A549 (cell line): ENCODE measurements around the gene GALNT18. TPM values are rescaled to one million over a fixed set of nuclear protein-coding genes. Genes with fewer than 3 reads are reported as not detected.

Experiments used
- ATAC-seq, 2 experiments: fragments of 200-7000 bp in 1 of 2; fragments of >200 bp in 1 of 2; cut with Nextera tagmentation in 1 of 2; cut with Tn5 transposase in 1 of 2; 3 replicates each; pipeline versions ENCODE4 v1.8.0 to v1.9.1; 2018 to 2020; ENCODE audit warnings: mild to moderate bottlenecking in 1 of 2, moderate library complexity in 1 of 2
- CTCF ChIA-PET: fragments of 300-600 bp; sonication (Branson Sonifier 250); formaldehyde crosslinking; extraction: SDS; loops from one replicate; lab custom pipeline; 2021; ENCODE audit warnings: antibody characterized with exemption, inconsistent platforms; lab: Yijun Ruan, JAX
- POLR2A ChIA-PET: fragments of 350-600 bp; formaldehyde crosslinking; extraction: SDS; loops from one replicate; lab custom pipeline; 2021; ENCODE audit warnings: antibody characterized with exemption, inconsistent platforms; lab: Yijun Ruan, JAX
- DNase-seq, 2 experiments: peaks; one replicate each; pipeline versions ENCODE4 v3.0.0 to v3.0.0-alpha.2; 2011 to 2016; ENCODE audit warnings: low read depth in 1 of 2, low spot score in 1 of 2
- FAIRE-seq: peaks from 2 replicates; lab custom pipeline; 2011; peaks lifted over from hg19 to GRCh38; lab: Jason Lieb, UNC
- H3K27ac ChIP-seq, 2 experiments: fragments of >200 bp; sonication (Bioruptor Twin); formaldehyde crosslinking; 3 replicates each; pipeline ENCODE4 v1.5.1; 2016 to 2017
- H3K4me1 ChIP-seq: fragments of >200 bp; sonication (Bioruptor Twin); formaldehyde crosslinking; 3 replicates; pipeline ENCODE4 v1.6.1; 2016
- H3K4me2 ChIP-seq: fragments of >200 bp; sonication (Bioruptor Twin); formaldehyde crosslinking; 3 replicates; pipeline ENCODE4 v1.6.1; 2016
- H3K4me3 ChIP-seq: fragments of >200 bp; sonication (Bioruptor Twin); formaldehyde crosslinking; 3 replicates; pipeline ENCODE4 v1.5.1; 2016
- H3K9me3 ChIP-seq: fragments of >200 bp; sonication (Bioruptor Twin); formaldehyde crosslinking; 3 replicates; pipeline ENCODE4 v1.6.1; 2016
- BCL3 ChIP-seq: fragments of >200 bp; sonication (Bioruptor Twin); formaldehyde crosslinking; IDR thresholded peaks from 3 replicates; pipeline ENCODE4 v1.6.1; 2016
- BHLHE40 ChIP-seq: IDR thresholded peaks from 2 replicates; pipeline ENCODE4 v1.6.1; 2012; ENCODE audit warnings: low read depth, low read length, inconsistent platforms
- EHF ChIP-seq: fragments of 250-450 bp; sonication (Bioruptor Pico); IDR thresholded peaks from 2 replicates; pipeline ENCODE4 v1.5.0; 2020; ENCODE audit warnings: mild to moderate bottlenecking
- ESRRA ChIP-seq: fragments of 150-350 bp; IDR thresholded peaks from 2 replicates; pipeline ENCODE4 v1.6.1; 2014; ENCODE audit warnings: mild to moderate bottlenecking, low read length, borderline replicate concordance
- FOSB ChIP-seq: fragments of 250-450 bp; sonication (Bioruptor Pico); IDR thresholded peaks from 2 replicates; pipeline ENCODE4 v1.5.0; 2020; ENCODE audit warnings: mild to moderate bottlenecking, moderate library complexity
- GATA3 ChIP-seq: IDR thresholded peaks from 2 replicates; pipeline ENCODE4 v1.6.1; 2012; ENCODE audit warnings: borderline replicate concordance
- HMGXB4 ChIP-seq: fragments of 250-450 bp; sonication (Bioruptor Pico); IDR thresholded peaks from 2 replicates; pipeline ENCODE4 v1.5.0; 2021; ENCODE audit warnings: mild to moderate bottlenecking, moderate library complexity, borderline replicate concordance
- JUNB ChIP-seq: fragments of >200 bp; sonication (Bioruptor Twin); formaldehyde crosslinking; IDR thresholded peaks from 2 replicates; pipeline ENCODE4 v1.6.1; 2016
- KDM1A ChIP-seq: fragments of 200-600 bp; sonication (generic); IDR thresholded peaks from 2 replicates; pipeline ENCODE4 v1.6.1; 2016; ENCODE audit warnings: low read depth, mild to moderate bottlenecking
- MAFK ChIP-seq: fragments of 450-650 bp; IDR thresholded peaks from 2 replicates; pipeline ENCODE4 v1.6.1; 2014; ENCODE audit not compliant: partially characterized antibody
- MAX ChIP-seq: IDR thresholded peaks from 2 replicates; pipeline ENCODE4 v1.6.1; 2012
- NFE2L2 ChIP-seq: fragments of 150-350 bp; conservative IDR thresholded peaks from 2 replicates; pipeline ENCODE4 v1.6.1; 2014; ENCODE audit warnings: low read length
- PHF8 ChIP-seq: fragments of 200-600 bp; sonication (generic); IDR thresholded peaks from 2 replicates; pipeline ENCODE4 v1.6.1; 2016; ENCODE audit warnings: low read depth, mild to moderate bottlenecking, antibody characterized with exemption, moderate library complexity, borderline replicate concordance
- POLR2A ChIP-seq: IDR thresholded peaks from 2 replicates; pipeline ENCODE4 v1.6.1; 2012; ENCODE audit warnings: mild to moderate bottlenecking, low read length
- POLR2AphosphoS2 ChIP-seq: conservative IDR thresholded peaks from 2 replicates; pipeline ENCODE4 v1.6.1; 2012; ENCODE audit warnings: low read length, improper control_type of control experiment, inconsistent platforms
- SMC3 ChIP-seq: fragments of >200 bp; sonication (Bioruptor Twin); formaldehyde crosslinking; IDR thresholded peaks from 3 replicates; pipeline ENCODE4 v1.6.1; 2018; ENCODE audit warnings: inconsistent platforms
- SREBF2 ChIP-seq: fragments of 450-650 bp; IDR thresholded peaks from 2 replicates; pipeline ENCODE4 v1.6.1; 2014; ENCODE audit warnings: mild to moderate bottlenecking, moderate library complexity
- TP53 ChIP-seq: fragments of 250-450 bp; sonication (Bioruptor Pico); IDR thresholded peaks from 2 replicates; pipeline ENCODE4 v1.5.0; 2021; ENCODE audit warnings: mild to moderate bottlenecking, moderate library complexity
- USF2 ChIP-seq: fragments of 450-650 bp; IDR thresholded peaks from 2 replicates; pipeline ENCODE4 v1.6.1; 2014; ENCODE audit warnings: antibody characterized with exemption
- ZC3H11A ChIP-seq: fragments of 450-650 bp; IDR thresholded peaks from 2 replicates; pipeline ENCODE4 v1.6.1; 2014; ENCODE audit warnings: antibody characterized with exemption, mild to moderate bottlenecking
- ZFP36 ChIP-seq: fragments of 450-650 bp; IDR thresholded peaks from 2 replicates; pipeline ENCODE4 v1.6.1; 2014; ENCODE audit warnings: borderline replicate concordance; ENCODE audit not compliant: partially characterized antibody
- ZSCAN20 ChIP-seq: fragments of 250-450 bp; sonication (Bioruptor Pico); IDR thresholded peaks from 2 replicates; pipeline ENCODE4 v1.8.0; 2022; ENCODE audit warnings: mild to moderate bottlenecking, moderate library complexity
- WGBS: methylation state at CpG from one replicate; pipeline ENCODE4 v1.1.6; 2017; ENCODE audit errors: missing lambda C conversion rate; 5-methylcytosine and 5-hydroxymethylcytosine counted together
- polyA plus RNA-seq, 4 experiments: library from polyadenylated mRNA; depleted of rRNA in 3 of 4; stranded (reverse); fragments of >200 nt; fragmentation: RNase III in 1 of 4; extraction: RNeasy Plus Mini Kit Qiagen cat#74134 plus additional on column Dnase treatment in 1 of 4; gene quantifications; 2 replicates in 3 of 4; 3 replicates in 1 of 4; pipeline ENCODE4 v1.2.3, GENCODE V29; 2011 to 2017
- TF ChIP-seq, protein P1 (sequence below): fragments of >200 bp; sonication (Bioruptor Twin); formaldehyde crosslinking; IDR thresholded peaks from 3 replicates; pipeline ENCODE4 v1.5.1; 2016
- TF ChIP-seq, protein P2 (sequence below): IDR thresholded peaks from 2 replicates; pipeline ENCODE4 v1.6.1; 2012

GALNT18 gene
- polyA plus RNA-seq, 2 of the 4 experiments (the other 2 are of a cell fraction): 6.7 to 16.1 TPM

GRCh38 chr11:11292839-11293238, 329.0 kb downstream of the GALNT18 start:
- TF ChIP-seq KDM1A (no peak), POLR2AphosphoS2 (no peak), POLR2A (no peak), FOSB (no peak), TP53 (no peak), ZFP36 (no peak), GATA3 (no peak), ESRRA (no peak), MAFK (no peak), ZSCAN20 (CRISPR knock-in tag) (no peak)
- TF ChIP-seq, all 56 proteins: peak for 0
- H3K4me1 ChIP-seq: no peaks in the 10 kb centered on the region
- FAIRE-seq: no peak
- no peak for DNase-seq
- ChIA-PET CTCF (no interaction called here), POLR2A (no interaction called here)
- 80% methylated on average over 12 of the region's 12 CpGs for WGBS
- no peak overlapping the region for H3K4me3 ChIP-seq
- H3K4me2 ChIP-seq: no peak overlapping the region
- H3K9me3 ChIP-seq: no peaks in the 10 kb centered on the region
- ATAC-seq: no peak
- H3K27ac ChIP-seq: no peak overlapping the region

- ATAC-seq (no peak), FAIRE-seq (no peak), DNase-seq (no peak)
- Histone ChIP-seq H3K4me2 (no peak overlapping the region), H3K9me3 (no peaks in the 10 kb centered on the region), H3K4me1 (no peaks in the 10 kb centered on the region), H3K4me3 (no peak overlapping the region), H3K27ac (no peak overlapping the region)
- 63% methylated on average over 5 of the region's 5 CpGs for WGBS
- CTCF ChIA-PET: interaction anchor here (1.3 to 1.5 kb wide), 2 partner anchors 24 to 33 kb away, joined by 3 to 4 read pairs; no protein-coding TSS in a partner anchor
- POLR2A ChIA-PET: no interaction called here
- TF ChIP-seq, protein P1, sequence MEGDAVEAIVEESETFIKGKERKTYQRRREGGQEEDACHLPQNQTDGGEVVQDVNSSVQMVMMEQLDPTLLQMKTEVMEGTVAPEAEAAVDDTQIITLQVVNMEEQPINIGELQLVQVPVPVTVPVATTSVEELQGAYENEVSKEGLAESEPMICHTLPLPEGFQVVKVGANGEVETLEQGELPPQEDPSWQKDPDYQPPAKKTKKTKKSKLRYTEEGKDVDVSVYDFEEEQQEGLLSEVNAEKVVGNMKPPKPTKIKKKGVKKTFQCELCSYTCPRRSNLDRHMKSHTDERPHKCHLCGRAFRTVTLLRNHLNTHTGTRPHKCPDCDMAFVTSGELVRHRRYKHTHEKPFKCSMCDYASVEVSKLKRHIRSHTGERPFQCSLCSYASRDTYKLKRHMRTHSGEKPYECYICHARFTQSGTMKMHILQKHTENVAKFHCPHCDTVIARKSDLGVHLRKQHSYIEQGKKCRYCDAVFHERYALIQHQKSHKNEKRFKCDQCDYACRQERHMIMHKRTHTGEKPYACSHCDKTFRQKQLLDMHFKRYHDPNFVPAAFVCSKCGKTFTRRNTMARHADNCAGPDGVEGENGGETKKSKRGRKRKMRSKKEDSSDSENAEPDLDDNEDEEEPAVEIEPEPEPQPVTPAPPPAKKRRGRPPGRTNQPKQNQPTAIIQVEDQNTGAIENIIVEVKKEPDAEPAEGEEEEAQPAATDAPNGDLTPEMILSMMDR: no peak
- no peak for TF ChIP-seq NFE2L2
- TF ChIP-seq KDM1A: no peak
- TF ChIP-seq FOSB: no peak
- TF ChIP-seq ESRRA: no peak
- no peak for TF ChIP-seq SREBF2
- TF ChIP-seq, protein P2, sequence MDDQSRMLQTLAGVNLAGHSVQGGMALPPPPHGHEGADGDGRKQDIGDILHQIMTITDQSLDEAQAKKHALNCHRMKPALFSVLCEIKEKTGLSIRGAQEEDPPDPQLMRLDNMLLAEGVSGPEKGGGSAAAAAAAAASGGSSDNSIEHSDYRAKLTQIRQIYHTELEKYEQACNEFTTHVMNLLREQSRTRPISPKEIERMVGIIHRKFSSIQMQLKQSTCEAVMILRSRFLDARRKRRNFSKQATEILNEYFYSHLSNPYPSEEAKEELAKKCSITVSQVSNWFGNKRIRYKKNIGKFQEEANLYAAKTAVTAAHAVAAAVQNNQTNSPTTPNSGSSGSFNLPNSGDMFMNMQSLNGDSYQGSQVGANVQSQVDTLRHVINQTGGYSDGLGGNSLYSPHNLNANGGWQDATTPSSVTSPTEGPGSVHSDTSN: no peak
- TF ChIP-seq BCL3: no peak
- TF ChIP-seq SMC3: no peak
Observed at GRCh38 chr11:11291041-11292015, 330.5 kb downstream of the GALNT18 start.

GRCh38 chr11:11290354-11290753, 331.5 kb downstream of the GALNT18 start:
- ChIA-PET POLR2A (no interaction called here), CTCF (interaction anchor here (1.5 kb wide), 1 partner anchor 23 kb away, joined by 4 read pairs; no protein-coding TSS in a partner anchor)
- FAIRE-seq: no peak
- no peaks in the 10 kb centered on the region for H3K9me3 ChIP-seq
- no peak overlapping the region for H3K27ac ChIP-seq
- no peak for DNase-seq
- H3K4me3 ChIP-seq: no peak overlapping the region
- H3K4me2 ChIP-seq: no peak overlapping the region
- WGBS: 91% methylated on average over 4 of the region's 4 CpGs
- no peaks in the 10 kb centered on the region for H3K4me1 ChIP-seq
- no peak for ATAC-seq
- TF ChIP-seq JUNB: no peak
- no peak for TF ChIP-seq HMGXB4 (CRISPR knock-in tag)
- TF ChIP-seq BHLHE40: no peak
- no peak for TF ChIP-seq NFE2L2
- no peak for TF ChIP-seq EHF (CRISPR knock-in tag)
- TF ChIP-seq ZC3H11A: no peak
- TF ChIP-seq MAX: no peak
- no peak for TF ChIP-seq PHF8
- no peak for TF ChIP-seq TP53
- TF ChIP-seq USF2: no peak
- TF ChIP-seq, all 56 proteins: peak for 0
